Measurements from ENCODE around the gene TRIM72. TPM values are rescaled to one million over a fixed set of nuclear protein-coding genes. Genes with fewer than 3 reads are reported as not detected.

The TRIM72 gene
- total RNA-seq, 1 donor from 2014 or later: 0.07 TPM

- Histone ChIP-seq H4K20me1 (ENCODE audit: low read depth) (no peaks in the 10 kb centered on the region), H3K4me3 (no peak overlapping the region), H3K9ac (no peak overlapping the region), H3K9me3 (ENCODE audit: low read depth) (no peaks in the 10 kb centered on the region), H3F3A (ENCODE audit: low read depth) (no peaks in the 10 kb centered on the region), H3K36me3 (no peaks in the 10 kb centered on the region), H3K4me1 (no peaks in the 10 kb centered on the region), H3K79me2 (ENCODE audit: low read depth) (no peaks in the 10 kb centered on the region), H3K27me3 (no peaks in the 10 kb centered on the region), H3K27ac (no peak overlapping the region), H3K4me2 (no peak overlapping the region), H2AFZ (replicated peaks) (no peak overlapping the region)
- TF ChIP-seq EZH2 (IDR thresholded peaks at IDR 0.05): no peak
- no peak for TF ChIP-seq CTCF (IDR thresholded peaks at IDR 0.05)
- no peak for TF ChIP-seq EZH2phosphoT487 (IDR thresholded peaks at IDR 0.05)
- H3K4me1 Mint-ChIP-seq: no peaks in the 10 kb centered on the region
- H3K27me3 Mint-ChIP-seq (ENCODE audit: insufficient read depth, low read depth): peaks cover 4% of the 10 kb centered on the region
- peaks cover 2% of the 10 kb centered on the region for H3K9me3 Mint-ChIP-seq
- H3K4me3 Mint-ChIP-seq: no peak overlapping the region
- H3K36me3 Mint-ChIP-seq: no peaks in the 10 kb centered on the region
- DNase-seq (ENCODE audit: low spot score): no peak
- H3K27ac Mint-ChIP-seq: no peak overlapping the region
Observed at GRCh38 chr16:31273676-31274075, 59.8 kb downstream of the TRIM72 start.

- H3K79me2 ChIP-seq (ENCODE audit: low read depth): no peaks in the 10 kb centered on the region
- H3K4me3 Mint-ChIP-seq: no peak overlapping the region
- peaks cover 2% of the 10 kb centered on the region for H3K9me3 Mint-ChIP-seq
- H3K9ac ChIP-seq: no peak overlapping the region
- H3K27ac Mint-ChIP-seq: no peak overlapping the region
- H3K27ac ChIP-seq: no peak overlapping the region
- no peaks in the 10 kb centered on the region for H3K27me3 ChIP-seq
- no peaks in the 10 kb centered on the region for H3K4me1 Mint-ChIP-seq
- peaks cover 4% of the 10 kb centered on the region for H3K27me3 Mint-ChIP-seq (ENCODE audit: insufficient read depth, low read depth)
- no peak for DNase-seq (ENCODE audit: low spot score)
- no peaks in the 10 kb centered on the region for H3K36me3 ChIP-seq
- no peaks in the 10 kb centered on the region for H3K9me3 ChIP-seq (ENCODE audit: low read depth)
- no peak overlapping the region for H3K4me3 ChIP-seq
- H3K4me2 ChIP-seq: no peak overlapping the region
- H4K20me1 ChIP-seq (ENCODE audit: low read depth): no peaks in the 10 kb centered on the region
- TF ChIP-seq EZH2 (IDR thresholded peaks at IDR 0.05): no peak
- TF ChIP-seq EZH2phosphoT487 (IDR thresholded peaks at IDR 0.05): no peak
- no peak for TF ChIP-seq CTCF (IDR thresholded peaks at IDR 0.05)
- no peak overlapping the region for H2AFZ ChIP-seq (replicated peaks)
- no peaks in the 10 kb centered on the region for H3K36me3 Mint-ChIP-seq
- no peaks in the 10 kb centered on the region for H3F3A ChIP-seq (ENCODE audit: low read depth)
- H3K4me1 ChIP-seq: no peaks in the 10 kb centered on the region
Observed at GRCh38 chr16:31274831-31275816, 61.2 kb downstream of the TRIM72 start.

GRCh38 chr16:31276600-31276999 lies 62.7 kb downstream of the TRIM72 start:
- no peak overlapping the region for H3K4me3 Mint-ChIP-seq
- no peaks in the 10 kb centered on the region for H3K79me2 ChIP-seq (ENCODE audit: low read depth)
- no peaks in the 10 kb centered on the region for H3K4me1 ChIP-seq
- no peak overlapping the region for H3K4me2 ChIP-seq
- no peaks in the 10 kb centered on the region for H3K27me3 ChIP-seq
- no peak overlapping the region for H3K9ac ChIP-seq
- no peaks in the 10 kb centered on the region for H4K20me1 ChIP-seq (ENCODE audit: low read depth)
- no peaks in the 10 kb centered on the region for H3K9me3 ChIP-seq (ENCODE audit: low read depth)
- H3K27me3 Mint-ChIP-seq (ENCODE audit: insufficient read depth, low read depth): peaks cover 5% of the 10 kb centered on the region
- no peak overlapping the region for H3K27ac Mint-ChIP-seq
- H3K9me3 Mint-ChIP-seq: peaks cover 2% of the 10 kb centered on the region
- no peak for DNase-seq (ENCODE audit: low spot score)
- H3K4me1 Mint-ChIP-seq: no peaks in the 10 kb centered on the region
- no peak for TF ChIP-seq EZH2phosphoT487 (IDR thresholded peaks at IDR 0.05)
- no peak for TF ChIP-seq CTCF (IDR thresholded peaks at IDR 0.05)
- no peaks in the 10 kb centered on the region for H3K36me3 Mint-ChIP-seq
- no peak overlapping the region for H2AFZ ChIP-seq (replicated peaks)
- H3F3A ChIP-seq (ENCODE audit: low read depth): no peaks in the 10 kb centered on the region
- H3K36me3 ChIP-seq: no peaks in the 10 kb centered on the region
- H3K4me3 ChIP-seq: no peak overlapping the region
- no peak overlapping the region for H3K27ac ChIP-seq
